Loucy (cell line): ENCODE measurements around the gene SEZ6.

ENCODE experiments used
- EZH2phosphoT487 ChIP-seq: fragments of 200-600 bp; IDR thresholded peaks from 2 replicates; pipeline ENCODE4 v1.6.1; 2018; ENCODE audit warnings: antibody characterized with exemption, mild to moderate bottlenecking, moderate library complexity, borderline replicate concordance
- TF ChIP-seq, protein P1 (sequence below): fragments of 200-600 bp; sonication (generic); conservative IDR thresholded peaks from 2 replicates; pipeline ENCODE4 v1.5.1; 2014; ENCODE audit warnings: mild to moderate bottlenecking, antibody characterized with exemption, low read length

DNA sequence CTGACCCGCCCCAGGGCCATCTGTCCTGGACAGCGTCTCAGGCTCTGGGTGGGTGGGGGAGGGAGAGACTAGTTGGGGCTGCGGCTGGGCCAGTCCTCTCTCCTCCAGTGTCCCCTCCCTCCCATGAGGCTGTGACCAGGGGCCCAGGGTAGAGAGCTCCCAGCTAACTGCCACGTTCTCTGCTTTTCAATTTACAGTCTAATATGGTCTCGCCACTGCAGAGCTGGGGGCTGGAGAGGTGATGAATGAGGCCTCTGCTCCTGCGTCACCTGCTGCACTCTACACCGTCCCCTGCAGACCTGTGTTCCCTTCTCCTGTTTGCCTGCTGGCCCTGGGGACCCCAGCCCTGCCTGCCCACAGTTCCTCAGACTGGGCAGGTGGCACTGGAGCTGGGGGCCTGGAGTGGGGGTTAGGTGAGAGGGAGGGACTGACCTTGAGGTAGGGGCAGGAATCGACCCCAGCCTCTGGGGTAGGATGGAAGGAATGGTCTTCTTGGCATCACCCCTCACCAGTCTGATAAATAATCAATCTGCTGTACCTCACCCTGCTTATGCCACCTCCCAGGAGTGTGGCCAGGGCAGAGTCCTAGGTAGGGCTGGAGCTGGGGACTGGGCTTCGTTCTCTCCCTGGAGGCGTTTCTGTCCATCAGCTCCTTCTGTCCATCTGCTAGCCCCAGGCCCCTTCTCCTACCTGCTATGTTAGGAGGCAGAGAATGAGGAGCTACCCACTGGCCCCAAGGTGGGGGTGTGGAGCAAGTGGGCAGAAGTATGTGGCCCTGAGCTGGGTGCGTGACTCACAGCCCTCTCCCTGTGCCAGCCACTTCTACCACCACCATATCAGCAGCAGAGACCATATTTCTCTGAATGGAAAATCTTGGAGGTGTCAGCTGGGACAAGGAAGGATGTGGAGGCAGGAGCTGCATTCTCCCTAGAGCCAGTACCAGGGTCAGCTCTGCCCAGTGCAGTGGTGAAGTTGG is 12.9 kb downstream of the SEZ6 start:
- TF ChIP-seq, protein P1, sequence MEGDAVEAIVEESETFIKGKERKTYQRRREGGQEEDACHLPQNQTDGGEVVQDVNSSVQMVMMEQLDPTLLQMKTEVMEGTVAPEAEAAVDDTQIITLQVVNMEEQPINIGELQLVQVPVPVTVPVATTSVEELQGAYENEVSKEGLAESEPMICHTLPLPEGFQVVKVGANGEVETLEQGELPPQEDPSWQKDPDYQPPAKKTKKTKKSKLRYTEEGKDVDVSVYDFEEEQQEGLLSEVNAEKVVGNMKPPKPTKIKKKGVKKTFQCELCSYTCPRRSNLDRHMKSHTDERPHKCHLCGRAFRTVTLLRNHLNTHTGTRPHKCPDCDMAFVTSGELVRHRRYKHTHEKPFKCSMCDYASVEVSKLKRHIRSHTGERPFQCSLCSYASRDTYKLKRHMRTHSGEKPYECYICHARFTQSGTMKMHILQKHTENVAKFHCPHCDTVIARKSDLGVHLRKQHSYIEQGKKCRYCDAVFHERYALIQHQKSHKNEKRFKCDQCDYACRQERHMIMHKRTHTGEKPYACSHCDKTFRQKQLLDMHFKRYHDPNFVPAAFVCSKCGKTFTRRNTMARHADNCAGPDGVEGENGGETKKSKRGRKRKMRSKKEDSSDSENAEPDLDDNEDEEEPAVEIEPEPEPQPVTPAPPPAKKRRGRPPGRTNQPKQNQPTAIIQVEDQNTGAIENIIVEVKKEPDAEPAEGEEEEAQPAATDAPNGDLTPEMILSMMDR, result no peak
- TF ChIP-seq EZH2phosphoT487, result no peak
